Ovary (tissue), 9 donors: ENCODE results near the gene SH3BGRL2. TPM values are rescaled to one million over a fixed set of nuclear protein-coding genes. Genes with fewer than 3 reads are reported as not detected.

Source experiments
- DNase-seq, 5 donors: peaks; one replicate each; pipeline ENCODE4 v3.0.0-alpha.2; 2019 to 2020
- H3K27ac ChIP-seq, 2 donors: fragments of 200-600 bp; one replicate each; pipeline versions ENCODE4 v1.5.1 to v1.8.0; 2019 to 2022
- H3K27me3 ChIP-seq: fragments of 200-600 bp; one replicate; pipeline ENCODE4 v1.8.0; 2022
- H3K36me3 ChIP-seq: fragments of 200-600 bp; sonication (generic); one replicate; pipeline ENCODE4 v1.5.1; 2019
- H3K4me1 ChIP-seq: one replicate; pipeline ENCODE4 v1.8.1; 2013; ENCODE audit warnings: mild to moderate bottlenecking, moderate library complexity; ENCODE audit not compliant: insufficient read depth
- H3K4me3 ChIP-seq: fragments of 200-600 bp; sonication (generic); one replicate; pipeline ENCODE4 v1.5.1; 2017
- H3K9me3 ChIP-seq, 2 donors: fragments of 200-600 bp in 1 of 2; sonication (generic) in 1 of 2; one replicate each; pipeline versions ENCODE4 v1.5.1 to v1.8.1; 2013 to 2019; ENCODE audit warnings: mild to moderate bottlenecking in 1 of 2, moderate library complexity in 1 of 2
- EP300 ChIP-seq: sonication (generic); formaldehyde crosslinking; IDR thresholded peaks from one replicate; pipeline ENCODE4 v1.6.1; 2017; ENCODE audit warnings: antibody characterized with exemption
- POLR2A ChIP-seq: fragments of 450-650 bp; IDR thresholded peaks from one replicate; pipeline ENCODE4 v1.6.1; 2017; ENCODE audit warnings: antibody characterized with exemption, mild to moderate bottlenecking, moderate library complexity
- WGBS, 3 donors: extraction: QIAGEN DNeasy Blood & Tissue Kit in 1 of 3; methylation state at CpG; one replicate each; pipeline versions ENCODE4 v1.1.5 to v1.1.7; 2013 to 2017; 5-methylcytosine and 5-hydroxymethylcytosine counted together
- intact Hi-C, 4 donors: fragments of 100-400 bp; cut with DNase I; formaldehyde crosslinking; loops; one replicate each; pipeline versions ENCODE4 v1.11.0 to v1.15.1; 2022 to 2023
- polyA plus RNA-seq, 2 donors: library from polyadenylated mRNA; stranded (reverse); fragments of 200-250 nt in 1 of 2; fragments of 350-450 nt in 1 of 2; fragmentation: Illumina TruSeq in 1 of 2; extraction: RNeasy Lipid Tissue Mini Kit (QIAGEN cat#74804) in 1 of 2; gene quantifications; one replicate each; pipeline ENCODE4 v1.2.3, GENCODE V29; 2013 to 2014
- total RNA-seq, 7 donors: library from RNA; depleted of rRNA in 2 of 7; stranded (reverse); fragments of >200 nt in 2 of 7; fragmentation: NEBNext Ultra II Directional in 3 of 7; extraction: Animal tissue kit (Norgen Biotek cat#: 25700) in 3 of 7; gene quantifications; one replicate each; pipeline versions ENCODE4 v1.1.0 to v1.2.4, GENCODE V29; 2016 to 2023
- TF ChIP-seq, protein P1 (sequence below), 3 donors: fragments of 450-650 bp in 2 of 3; fragments of 200-600 bp in 1 of 3; IDR thresholded peaks; one replicate each; pipeline versions ENCODE4 v1.5.1 to v1.8.0; 2016 to 2022; ENCODE audit warnings: antibody characterized with exemption in 3 of 3, mild to moderate bottlenecking in 1 of 3
- donor health status: DM: no; HTN: no; CAD: no; lungs with moderate emphysema.
- donor health status: DM: no; HTN: no; CAD: no.
- donor health status: Bipolar disorder and iron deficiency.
- donor health status: DM: yes; HTN: yes; CAD: no.
- donor health status: DM: no; HTN: no; CAD: no.
- donor health status: DM: yes; HTN: yes; CAD: no.

The SH3BGRL2 gene
- total and polyA plus RNA-seq, 9 donors = 3.8 to 19.0 (median 8.1) TPM

DNA sequence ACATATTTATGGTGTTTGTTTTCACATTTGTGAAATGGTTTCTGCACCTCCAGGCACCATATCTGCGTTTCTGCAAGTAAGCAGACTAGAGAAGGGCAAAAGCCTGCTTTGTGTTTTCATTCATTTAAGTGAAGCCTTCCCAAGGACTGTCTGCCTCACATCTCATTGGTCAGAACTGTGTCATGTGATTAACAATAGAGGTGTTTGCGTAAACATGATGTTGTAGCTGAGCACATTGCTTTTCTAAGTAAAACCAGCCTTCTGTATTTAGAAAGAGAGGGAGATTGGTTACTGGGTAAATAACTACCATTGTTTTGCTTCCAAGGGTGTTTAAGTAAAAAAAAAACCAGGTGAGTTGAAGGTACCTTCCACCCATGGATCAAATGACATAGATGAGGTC is 39.7 kb downstream of the SH3BGRL2 start:
- no peaks in the 10 kb centered on the region for H3K36me3 ChIP-seq
- H3K9me3 ChIP-seq = no peaks in the 10 kb centered on the region
- intact Hi-C loops = no loop called here
- TF ChIP-seq EP300 (no peak), POLR2A (no peak)
- TF ChIP-seq, protein P1, sequence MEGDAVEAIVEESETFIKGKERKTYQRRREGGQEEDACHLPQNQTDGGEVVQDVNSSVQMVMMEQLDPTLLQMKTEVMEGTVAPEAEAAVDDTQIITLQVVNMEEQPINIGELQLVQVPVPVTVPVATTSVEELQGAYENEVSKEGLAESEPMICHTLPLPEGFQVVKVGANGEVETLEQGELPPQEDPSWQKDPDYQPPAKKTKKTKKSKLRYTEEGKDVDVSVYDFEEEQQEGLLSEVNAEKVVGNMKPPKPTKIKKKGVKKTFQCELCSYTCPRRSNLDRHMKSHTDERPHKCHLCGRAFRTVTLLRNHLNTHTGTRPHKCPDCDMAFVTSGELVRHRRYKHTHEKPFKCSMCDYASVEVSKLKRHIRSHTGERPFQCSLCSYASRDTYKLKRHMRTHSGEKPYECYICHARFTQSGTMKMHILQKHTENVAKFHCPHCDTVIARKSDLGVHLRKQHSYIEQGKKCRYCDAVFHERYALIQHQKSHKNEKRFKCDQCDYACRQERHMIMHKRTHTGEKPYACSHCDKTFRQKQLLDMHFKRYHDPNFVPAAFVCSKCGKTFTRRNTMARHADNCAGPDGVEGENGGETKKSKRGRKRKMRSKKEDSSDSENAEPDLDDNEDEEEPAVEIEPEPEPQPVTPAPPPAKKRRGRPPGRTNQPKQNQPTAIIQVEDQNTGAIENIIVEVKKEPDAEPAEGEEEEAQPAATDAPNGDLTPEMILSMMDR (IDR thresholded peaks at IDR 0.05) = no peak
- no peak for DNase-seq
- no peak overlapping the region for H3K4me3 ChIP-seq
- 78 to 87% (median 82%) methylated on average over 2 of the region's 2 CpGs for WGBS, 3 donors
- H3K27ac ChIP-seq = no peak overlapping the region
- H3K27me3 ChIP-seq = no peaks in the 10 kb centered on the region
- peaks cover 2% of the 10 kb centered on the region for H3K4me1 ChIP-seq

GRCh38 chr6:79671600-79672266 is 40.6 kb downstream of the SH3BGRL2 start:
- TF ChIP-seq, protein P1 (IDR thresholded peaks at IDR 0.05) = no peak
- TF ChIP-seq EP300 (no peak), POLR2A (no peak)
- 63 to 74% (median 64%) methylated on average over 4 of the region's 4 CpGs for WGBS, 3 donors
- DNase-seq = peak in 2 of 5 donors; percentile 17 to 30
- Histone ChIP-seq H3K4me1 (peaks cover 2% of the 10 kb centered on the region), H3K27ac (no peak overlapping the region), H3K9me3 (no peaks in the 10 kb centered on the region), H3K4me3 (no peak overlapping the region), H3K27me3 (no peaks in the 10 kb centered on the region), H3K36me3 (no peaks in the 10 kb centered on the region)
- intact Hi-C loops = no loop called here

DNA sequence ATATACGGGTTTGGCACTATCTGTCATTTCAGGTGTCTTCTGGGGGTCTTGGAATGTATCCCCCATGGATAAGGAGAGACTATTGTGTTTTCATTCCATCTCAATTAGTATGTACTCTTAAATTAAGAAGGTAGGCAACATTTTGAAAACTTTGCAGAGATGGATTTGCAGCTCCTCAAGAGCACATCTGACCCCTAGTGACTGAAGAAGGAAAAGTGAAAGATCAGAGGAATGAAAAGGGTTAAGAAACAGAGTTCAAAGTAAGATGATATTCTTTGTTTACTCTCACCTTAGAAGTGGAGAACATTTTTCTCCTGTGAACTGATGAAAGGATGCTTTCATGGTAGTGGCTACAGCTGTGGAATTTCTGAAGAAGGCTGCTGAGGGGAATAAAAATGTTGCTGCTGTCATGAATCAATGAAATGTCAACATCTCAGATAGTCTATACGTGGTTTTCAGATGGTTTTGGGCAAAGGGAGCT is 41.5 kb downstream of the SH3BGRL2 start:
- H3K4me3 ChIP-seq = no peak overlapping the region
- no peak overlapping the region for H3K27ac ChIP-seq
- peaks cover 2% of the 10 kb centered on the region for H3K4me1 ChIP-seq
- H3K36me3 ChIP-seq = no peaks in the 10 kb centered on the region
- 18 to 25% (median 20%) methylated on average over 2 of the region's 2 CpGs for WGBS, 3 donors
- no peak for TF ChIP-seq EP300
- TF ChIP-seq, protein P1 (IDR thresholded peaks at IDR 0.05) = peak in 1 of 3 donors; percentile 7
- H3K27me3 ChIP-seq = no peaks in the 10 kb centered on the region
- H3K9me3 ChIP-seq = no peaks in the 10 kb centered on the region
- DNase-seq = no peak
- intact Hi-C loops = no loop called here

DNA sequence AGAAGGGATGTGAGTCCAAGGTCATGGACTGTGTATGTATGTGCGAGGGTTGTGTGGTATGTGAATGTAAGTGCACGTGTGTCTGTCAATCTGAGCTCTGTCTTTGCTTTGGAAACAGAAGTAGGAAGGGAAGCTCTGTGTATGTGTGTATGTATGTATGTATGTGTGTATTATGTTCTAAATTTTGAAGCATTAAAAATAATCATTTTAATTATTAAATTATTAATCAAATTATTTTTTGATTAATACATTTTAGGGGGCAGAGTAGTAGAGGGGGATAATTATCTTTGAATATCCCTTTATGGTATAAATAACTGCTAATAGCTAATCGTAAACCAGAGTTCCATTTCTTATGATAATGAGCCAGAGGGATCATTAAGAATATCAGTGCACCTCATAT is 42.8 kb downstream of the SH3BGRL2 start:
- Histone ChIP-seq H3K27ac (no peak overlapping the region), H3K9me3 (no peaks in the 10 kb centered on the region), H3K27me3 (no peaks in the 10 kb centered on the region), H3K4me3 (no peak overlapping the region), H3K4me1 (peaks cover 2% of the 10 kb centered on the region), H3K36me3 (no peaks in the 10 kb centered on the region)
- TF ChIP-seq, protein P1 (IDR thresholded peaks at IDR 0.05) = no peak
- TF ChIP-seq EP300 (no peak), POLR2A (no peak)
- intact Hi-C loops = no loop called here
- 88 to 92% (median 90%) methylated on average over 3 of the region's 3 CpGs for WGBS, 3 donors
- DNase-seq = no peak
